HG02759 (cell line): ENCODE data around the gene A3GALT2.

Experiments
- ATAC-seq: cut with Tn5 transposase; IDR thresholded peaks from one replicate; pipeline ENCODE4 v1.9.1; 2021; ENCODE audit warnings: mild to moderate bottlenecking, moderate library complexity; ENCODE audit not compliant: unreplicated experiment

A3GALT2 gene

GRCh38 chr1:33350611-33351280, 29.8 kb upstream of the A3GALT2 start:
- no peak for ATAC-seq

- peak; percentile 83 for ATAC-seq
These were observed 29.1 kb upstream of the A3GALT2 start for GRCh38 chr1:33349778-33350610.

- ATAC-seq = peak; percentile 38
These were observed 28.3 kb upstream of the A3GALT2 start for GRCh38 chr1:33349081-33349759.

- ATAC-seq = no peak
These were observed 27.8 kb upstream of the A3GALT2 start for GRCh38 chr1:33348676-33349080.

- no peak for ATAC-seq
These were observed 27.3 kb upstream of the A3GALT2 start for GRCh38 chr1:33348194-33348593.

GRCh38 chr1:33347650-33347992, 26.7 kb upstream of the A3GALT2 start:
- no peak for ATAC-seq

- ATAC-seq = no peak
These were observed 26.2 kb upstream of the A3GALT2 start for GRCh38 chr1:33346927-33347649.

GRCh38 chr1:33346533-33346926, 25.6 kb upstream of the A3GALT2 start:
- no peak for ATAC-seq

- no peak for ATAC-seq
These were observed 24.1 kb upstream of the A3GALT2 start for GRCh38 chr1:33344896-33345560.

- ATAC-seq = no peak
These were observed 22.6 kb upstream of the A3GALT2 start for GRCh38 chr1:33343539-33343938.

GRCh38 chr1:33342041-33342723, 21.3 kb upstream of the A3GALT2 start:
- no peak for ATAC-seq

- no peak for ATAC-seq
These were observed 20.3 kb upstream of the A3GALT2 start for GRCh38 chr1:33341190-33341589.

- ATAC-seq = no peak
These were observed 18.5 kb upstream of the A3GALT2 start for GRCh38 chr1:33339413-33339812.

- ATAC-seq = no peak
These were observed 17.7 kb upstream of the A3GALT2 start for GRCh38 chr1:33338440-33339211.

GRCh38 chr1:33338048-33338439, 17.1 kb upstream of the A3GALT2 start:
- no peak for ATAC-seq

- ATAC-seq = no peak
These were observed 16.5 kb upstream of the A3GALT2 start for GRCh38 chr1:33337441-33337840.

- ATAC-seq = no peak
These were observed 15.7 kb upstream of the A3GALT2 start for GRCh38 chr1:33336580-33336979.

- ATAC-seq = no peak
These were observed 14.1 kb upstream of the A3GALT2 start for GRCh38 chr1:33335020-33335419.

- no peak for ATAC-seq
These were observed 13.2 kb upstream of the A3GALT2 start for GRCh38 chr1:33334081-33334552.
